GM23338 (cell line): ENCODE results near the gene PLK2. TPM values are rescaled to one million over a fixed set of nuclear protein-coding genes. Genes with fewer than 3 reads are reported as not detected.

Source experiments
- ATAC-seq: fragments of 200-7000 bp; cut with Tn5 transposase; 3 replicates; pipeline ENCODE4 v1.9.1; 2020
- DNase-seq: peaks from one replicate; pipeline ENCODE4 v3.0.0-alpha.2; 2015; ENCODE audit warnings: low spot score
- H2AFZ ChIP-seq: fragments of 200-600 bp; sonication (generic); 2 replicates; pipeline ENCODE4 v1.8.0; 2016; ENCODE audit warnings: antibody characterized with exemption, mild to moderate bottlenecking, moderate library complexity
- H3F3A ChIP-seq: fragments of 200-600 bp; sonication (generic); replicated peaks from 2 replicates; pipeline ENCODE4 v1.8.0; 2017; ENCODE audit warnings: antibody characterized with exemption, mixed run types, low read depth
- H3K27ac ChIP-seq: fragments of 200-600 bp; sonication (generic); 2 replicates; pipeline ENCODE4 v1.6.1; 2016; ENCODE audit warnings: low read depth
- H3K27me3 ChIP-seq: fragments of 200-600 bp; sonication (generic); 2 replicates; pipeline ENCODE4 v1.8.0; 2016; ENCODE audit warnings: mild to moderate bottlenecking, mixed run types, moderate library complexity; ENCODE audit not compliant: insufficient read depth
- H3K36me3 ChIP-seq: fragments of 200-600 bp; sonication (generic); 2 replicates; pipeline ENCODE4 v1.8.0; 2016; ENCODE audit warnings: mild to moderate bottlenecking; ENCODE audit not compliant: insufficient read depth
- H3K4me1 ChIP-seq: fragments of 200-600 bp; sonication (generic); 2 replicates; pipeline ENCODE4 v1.8.0; 2016; ENCODE audit warnings: mild to moderate bottlenecking, moderate library complexity; ENCODE audit not compliant: insufficient read depth
- H3K4me2 ChIP-seq: fragments of 200-600 bp; sonication (generic); 2 replicates; pipeline ENCODE4 v1.7.1; 2017; ENCODE audit warnings: mixed run types
- H3K4me3 ChIP-seq: fragments of 200-600 bp; sonication (generic); 2 replicates; pipeline ENCODE4 v1.6.1; 2016; ENCODE audit warnings: mixed run types
- H3K79me2 ChIP-seq: fragments of 200-600 bp; sonication (generic); replicated peaks from 2 replicates; pipeline ENCODE4 v1.8.0; 2017; ENCODE audit warnings: mild to moderate bottlenecking; ENCODE audit not compliant: insufficient read depth
- H3K9me2 ChIP-seq: fragments of 200-600 bp; sonication (generic); 2 replicates; pipeline ENCODE4 v1.8.0; 2017; ENCODE audit not compliant: insufficient read depth
- H4K20me1 ChIP-seq: fragments of 200-600 bp; sonication (generic); replicated peaks from 2 replicates; pipeline ENCODE4 v1.8.0; 2017; ENCODE audit warnings: mild to moderate bottlenecking; ENCODE audit not compliant: insufficient read depth
- H3K27ac Mint-ChIP-seq: 2 replicates; pipeline ENCODE4 v1.8.0; 2020; ENCODE audit warnings: inconsistent platforms, mild to moderate bottlenecking, moderate library complexity, mixed read lengths
- H3K27me3 Mint-ChIP-seq: 3 replicates; pipeline ENCODE4 v1.8.0; 2022; ENCODE audit warnings: low read depth, mild to moderate bottlenecking, moderate library complexity, mixed read lengths, inconsistent platforms; ENCODE audit not compliant: insufficient read depth, poor library complexity
- H3K36me3 Mint-ChIP-seq: 3 replicates; pipeline ENCODE4 v1.8.0; 2021; ENCODE audit warnings: low read depth, mild to moderate bottlenecking, inconsistent platforms, moderate library complexity, mixed read lengths
- H3K4me1 Mint-ChIP-seq: 3 replicates; pipeline ENCODE4 v1.8.0; 2020; ENCODE audit warnings: mild to moderate bottlenecking, inconsistent platforms, mixed read lengths
- H3K4me3 Mint-ChIP-seq: 3 replicates; pipeline ENCODE4 v1.8.0; 2021; ENCODE audit warnings: moderate library complexity, mild to moderate bottlenecking, inconsistent platforms, mixed read lengths
- H3K9me3 Mint-ChIP-seq: 3 replicates; pipeline ENCODE4 v1.8.0; 2020; ENCODE audit warnings: moderate library complexity, mild to moderate bottlenecking, inconsistent platforms, mixed read lengths
- CREB1 ChIP-seq: fragments of 250-450 bp; sonication (Bioruptor Pico); IDR thresholded peaks from 2 replicates; pipeline ENCODE4 v1.5.0; 2020; ENCODE audit warnings: low read depth, mild to moderate bottlenecking, moderate library complexity
- CTCF ChIP-seq, 2 experiments: fragments of 200-600 bp in 1 of 2; sonication (generic) in 1 of 2; conservative IDR thresholded peaks; 2 replicates each; pipeline versions ENCODE4 v1.5.1 to v1.6.1; 2016 to 2017; ENCODE audit warnings: antibody characterized with exemption in 2 of 2, low read depth in 2 of 2, mild to moderate bottlenecking in 2 of 2, moderate library complexity in 1 of 2
- ETS1 ChIP-seq: IDR thresholded peaks from 2 replicates; pipeline ENCODE4 v1.6.1; 2016; ENCODE audit warnings: antibody characterized with exemption
- EZH2 ChIP-seq: fragments of 200-600 bp; sonication (generic); IDR thresholded peaks from one replicate; pipeline ENCODE4 v1.8.0; 2017; ENCODE audit warnings: antibody characterized with exemption, mild to moderate bottlenecking, low read depth; ENCODE audit not compliant: unreplicated experiment
- EZH2phosphoT487 ChIP-seq: fragments of 200-600 bp; sonication (generic); IDR thresholded peaks from one replicate; pipeline ENCODE4 v1.8.1; 2018; ENCODE audit warnings: antibody characterized with exemption; ENCODE audit not compliant: unreplicated experiment
- JUNB ChIP-seq: IDR thresholded peaks from one replicate; pipeline ENCODE4 v1.6.1; 2016; ENCODE audit warnings: antibody characterized with exemption; ENCODE audit not compliant: unreplicated experiment
- NANOG ChIP-seq: IDR thresholded peaks from 2 replicates; pipeline ENCODE4 v1.6.1; 2016; ENCODE audit warnings: antibody characterized with exemption, borderline replicate concordance
- POLR2AphosphoS5 ChIP-seq: IDR thresholded peaks from 2 replicates; pipeline ENCODE4 v1.6.1; 2016; ENCODE audit warnings: antibody characterized with exemption, low read depth
- STAT1 ChIP-seq: IDR thresholded peaks from one replicate; pipeline ENCODE4 v1.6.1; 2016; ENCODE audit warnings: antibody characterized with exemption; ENCODE audit not compliant: unreplicated experiment
- ZNF114 ChIP-seq: fragments of 250-450 bp; sonication (Bioruptor Pico); IDR thresholded peaks from 2 replicates; pipeline ENCODE4 v1.5.0; 2020; ENCODE audit warnings: mild to moderate bottlenecking, moderate library complexity
- ZNF331 ChIP-seq: fragments of 250-450 bp; sonication (Bioruptor Pico); IDR thresholded peaks from 2 replicates; pipeline ENCODE4 v1.5.0; 2020; ENCODE audit warnings: low read depth, mild to moderate bottlenecking, moderate library complexity
- ZNF462 ChIP-seq: fragments of 250-450 bp; sonication (Bioruptor Pico); IDR thresholded peaks from 2 replicates; pipeline ENCODE4 v1.5.0; 2020; ENCODE audit warnings: mild to moderate bottlenecking, moderate library complexity
- polyA plus RNA-seq: library from polyadenylated mRNA; unstranded; fragments of >200 nt; fragmentation: Nextera tagmentation; extraction: Ambion mirVana; gene quantifications from 2 replicates; pipeline ENCODE4 v1.2.1, GENCODE V29; 2016
- total RNA-seq: library from RNA; depleted of rRNA; stranded (reverse); fragments of >200 nt; shearing (Covaris generic); gene quantifications from 2 replicates; pipeline ENCODE4 v1.2.3, GENCODE V29; 2014
- TF ChIP-seq, protein P1 (sequence below): IDR thresholded peaks from one replicate; pipeline ENCODE4 v1.6.1; 2018; ENCODE audit warnings: antibody characterized with exemption; ENCODE audit not compliant: unreplicated experiment

The PLK2 gene
- total and polyA plus RNA-seq, 2 experiments from 2014 or later, result 13.5 to 30.0 TPM

- Mint-ChIP-seq H3K4me3 (no peak overlapping the region), H3K36me3 (0 out of 3 replicates have a peak, but pooled peaks cover 3% of the 10 kb centered on the region), H3K27ac (no peak overlapping the region), H3K4me1 (peaks cover 29% of the 10 kb centered on the region), H3K27me3 (peaks cover 3% of the 10 kb centered on the region), H3K9me3 (no peaks in the 10 kb centered on the region)
- H3F3A ChIP-seq, result no peaks in the 10 kb centered on the region
- no peaks in the 10 kb centered on the region for H3K27me3 ChIP-seq
- no peaks in the 10 kb centered on the region for H3K79me2 ChIP-seq
- H3K36me3 ChIP-seq, result no peaks in the 10 kb centered on the region
- DNase-seq (no peak), ATAC-seq (no peak)
- H2AFZ ChIP-seq, result no peak overlapping the region
- no peak overlapping the region for H3K4me2 ChIP-seq
- peaks cover 8% of the 10 kb centered on the region for H3K9me2 ChIP-seq
- H3K4me3 ChIP-seq, result no peak overlapping the region
- TF ChIP-seq POLR2AphosphoS5, result no peak
- no peak for TF ChIP-seq ZNF114
- no peak for TF ChIP-seq CREB1
- no peak for TF ChIP-seq JUNB
- TF ChIP-seq NANOG, result no peak
- no peak for TF ChIP-seq ZNF331
- TF ChIP-seq EZH2, result no peak
- TF ChIP-seq CTCF (conservative IDR thresholded peaks at IDR 0.05; ENCODE audit: low read depth in 2 of 2), result no peak
- no peak for TF ChIP-seq EZH2phosphoT487
- TF ChIP-seq, protein P1, sequence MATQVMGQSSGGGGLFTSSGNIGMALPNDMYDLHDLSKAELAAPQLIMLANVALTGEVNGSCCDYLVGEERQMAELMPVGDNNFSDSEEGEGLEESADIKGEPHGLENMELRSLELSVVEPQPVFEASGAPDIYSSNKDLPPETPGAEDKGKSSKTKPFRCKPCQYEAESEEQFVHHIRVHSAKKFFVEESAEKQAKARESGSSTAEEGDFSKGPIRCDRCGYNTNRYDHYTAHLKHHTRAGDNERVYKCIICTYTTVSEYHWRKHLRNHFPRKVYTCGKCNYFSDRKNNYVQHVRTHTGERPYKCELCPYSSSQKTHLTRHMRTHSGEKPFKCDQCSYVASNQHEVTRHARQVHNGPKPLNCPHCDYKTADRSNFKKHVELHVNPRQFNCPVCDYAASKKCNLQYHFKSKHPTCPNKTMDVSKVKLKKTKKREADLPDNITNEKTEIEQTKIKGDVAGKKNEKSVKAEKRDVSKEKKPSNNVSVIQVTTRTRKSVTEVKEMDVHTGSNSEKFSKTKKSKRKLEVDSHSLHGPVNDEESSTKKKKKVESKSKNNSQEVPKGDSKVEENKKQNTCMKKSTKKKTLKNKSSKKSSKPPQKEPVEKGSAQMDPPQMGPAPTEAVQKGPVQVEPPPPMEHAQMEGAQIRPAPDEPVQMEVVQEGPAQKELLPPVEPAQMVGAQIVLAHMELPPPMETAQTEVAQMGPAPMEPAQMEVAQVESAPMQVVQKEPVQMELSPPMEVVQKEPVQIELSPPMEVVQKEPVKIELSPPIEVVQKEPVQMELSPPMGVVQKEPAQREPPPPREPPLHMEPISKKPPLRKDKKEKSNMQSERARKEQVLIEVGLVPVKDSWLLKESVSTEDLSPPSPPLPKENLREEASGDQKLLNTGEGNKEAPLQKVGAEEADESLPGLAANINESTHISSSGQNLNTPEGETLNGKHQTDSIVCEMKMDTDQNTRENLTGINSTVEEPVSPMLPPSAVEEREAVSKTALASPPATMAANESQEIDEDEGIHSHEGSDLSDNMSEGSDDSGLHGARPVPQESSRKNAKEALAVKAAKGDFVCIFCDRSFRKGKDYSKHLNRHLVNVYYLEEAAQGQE, result no peak
- no peak for TF ChIP-seq ZNF462 (CRISPR knock-in tag)
- TF ChIP-seq ETS1, result no peak
- no peak for TF ChIP-seq STAT1
- peaks cover 8% of the 10 kb centered on the region; the same call in 1 of the 2 replicates for H3K4me1 ChIP-seq
- H3K27ac ChIP-seq, result no peak overlapping the region
- no peaks in the 10 kb centered on the region for H4K20me1 ChIP-seq
These were observed 47.8 kb downstream of the PLK2 start for GRCh38 chr5:58412081-58412480.
